GM12801 (cell line): Measurements from ENCODE around the gene EID2.

Experiments used
- TF ChIP-seq, protein P1 (sequence below): IDR thresholded peaks from one replicate; pipeline ENCODE4 v1.5.1; 2011; ENCODE audit warnings: control low read depth; ENCODE audit not compliant: insufficient read length; ENCODE audit errors: extremely low read depth

Gene EID2

DNA sequence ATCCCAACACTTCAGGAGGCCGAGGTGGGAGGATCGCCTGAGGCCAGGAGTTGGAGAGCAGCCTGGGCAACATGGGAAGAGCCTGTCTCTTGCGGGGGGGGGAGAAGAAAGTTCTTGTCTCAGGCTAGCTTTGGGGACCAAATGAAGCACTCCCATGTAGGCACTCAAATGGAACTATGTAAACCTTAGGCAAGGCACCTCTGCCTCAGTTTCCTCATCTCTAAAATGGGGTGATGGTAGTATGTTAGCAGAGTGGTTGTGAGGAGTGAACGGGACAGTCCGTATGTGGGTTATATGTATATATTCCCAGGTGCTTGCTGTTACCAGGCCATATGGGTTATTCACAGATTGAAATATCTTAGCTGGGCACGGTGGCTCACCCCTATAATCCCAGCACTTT, 47.7 kb downstream of the EID2 start:
- TF ChIP-seq, protein P1, sequence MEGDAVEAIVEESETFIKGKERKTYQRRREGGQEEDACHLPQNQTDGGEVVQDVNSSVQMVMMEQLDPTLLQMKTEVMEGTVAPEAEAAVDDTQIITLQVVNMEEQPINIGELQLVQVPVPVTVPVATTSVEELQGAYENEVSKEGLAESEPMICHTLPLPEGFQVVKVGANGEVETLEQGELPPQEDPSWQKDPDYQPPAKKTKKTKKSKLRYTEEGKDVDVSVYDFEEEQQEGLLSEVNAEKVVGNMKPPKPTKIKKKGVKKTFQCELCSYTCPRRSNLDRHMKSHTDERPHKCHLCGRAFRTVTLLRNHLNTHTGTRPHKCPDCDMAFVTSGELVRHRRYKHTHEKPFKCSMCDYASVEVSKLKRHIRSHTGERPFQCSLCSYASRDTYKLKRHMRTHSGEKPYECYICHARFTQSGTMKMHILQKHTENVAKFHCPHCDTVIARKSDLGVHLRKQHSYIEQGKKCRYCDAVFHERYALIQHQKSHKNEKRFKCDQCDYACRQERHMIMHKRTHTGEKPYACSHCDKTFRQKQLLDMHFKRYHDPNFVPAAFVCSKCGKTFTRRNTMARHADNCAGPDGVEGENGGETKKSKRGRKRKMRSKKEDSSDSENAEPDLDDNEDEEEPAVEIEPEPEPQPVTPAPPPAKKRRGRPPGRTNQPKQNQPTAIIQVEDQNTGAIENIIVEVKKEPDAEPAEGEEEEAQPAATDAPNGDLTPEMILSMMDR = no peak

DNA sequence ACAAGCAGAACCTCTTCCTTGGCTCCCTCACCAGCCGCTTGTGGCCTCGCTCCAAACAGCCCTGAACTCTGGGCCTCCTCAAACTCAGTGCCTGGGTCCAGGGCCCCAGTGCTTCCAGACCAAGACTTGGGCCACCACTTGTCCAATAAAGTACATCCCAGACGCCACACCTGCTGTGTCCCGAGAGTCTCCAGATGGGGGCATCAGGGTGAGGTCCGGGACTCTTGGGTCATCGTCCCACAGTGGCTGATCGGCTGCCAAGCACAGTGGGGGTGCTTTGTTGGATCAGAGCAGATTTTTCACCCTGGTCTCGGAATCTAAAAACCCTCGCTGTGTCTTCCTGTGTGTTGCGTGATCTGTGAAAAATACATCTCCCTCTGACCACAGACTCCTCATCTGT, 50.2 kb downstream of the EID2 start:
- TF ChIP-seq, protein P1 = no peak
